AG04449 (cell line): ENCODE data around the gene WDR70.
"Not testable (repeated sequence)": the region's sequence is repeated elsewhere in the genome, so short reads cannot be mapped to it uniquely, and the experiment has no call there.

Experiments used
- CTCF ChIA-PET: fragments of 350-600 bp; formaldehyde crosslinking; extraction: SDS; loops from one replicate; lab custom pipeline; 2021; ENCODE audit warnings: antibody characterized with exemption; lab: Yijun Ruan, JAX
- POLR2A ChIA-PET: fragments of 400-600, 350-600 bp; formaldehyde crosslinking; extraction: SDS; loops from one replicate; lab custom pipeline; 2020; ENCODE audit warnings: antibody characterized with exemption, inconsistent platforms; lab: Yijun Ruan, JAX
- DNase-seq: peaks from one replicate; pipeline ENCODE4 v3.0.0-alpha.2; 2010; ENCODE audit warnings: low read depth, low spot score
- H3K4me3 ChIP-seq: 2 replicates; pipeline ENCODE4 v1.5.1; 2011; ENCODE audit warnings: low read depth, mild to moderate bottlenecking, control low read depth, low read length
- TF ChIP-seq, protein P1 (sequence below): IDR thresholded peaks from one replicate; pipeline ENCODE4 v1.5.1; 2011; ENCODE audit warnings: mild to moderate bottlenecking, moderate library complexity, low read length, control low read depth, inconsistent platforms; ENCODE audit not compliant: insufficient read depth; ENCODE audit errors: missing control alignments

The WDR70 gene

GRCh38 chr5:37685211-37685610, 306.1 kb downstream of the WDR70 start:
- no peak overlapping the region for H3K4me3 ChIP-seq
- CTCF ChIA-PET, result no interaction called here
- POLR2A ChIA-PET, result no interaction called here
- no peak for DNase-seq
- TF ChIP-seq, protein P1, sequence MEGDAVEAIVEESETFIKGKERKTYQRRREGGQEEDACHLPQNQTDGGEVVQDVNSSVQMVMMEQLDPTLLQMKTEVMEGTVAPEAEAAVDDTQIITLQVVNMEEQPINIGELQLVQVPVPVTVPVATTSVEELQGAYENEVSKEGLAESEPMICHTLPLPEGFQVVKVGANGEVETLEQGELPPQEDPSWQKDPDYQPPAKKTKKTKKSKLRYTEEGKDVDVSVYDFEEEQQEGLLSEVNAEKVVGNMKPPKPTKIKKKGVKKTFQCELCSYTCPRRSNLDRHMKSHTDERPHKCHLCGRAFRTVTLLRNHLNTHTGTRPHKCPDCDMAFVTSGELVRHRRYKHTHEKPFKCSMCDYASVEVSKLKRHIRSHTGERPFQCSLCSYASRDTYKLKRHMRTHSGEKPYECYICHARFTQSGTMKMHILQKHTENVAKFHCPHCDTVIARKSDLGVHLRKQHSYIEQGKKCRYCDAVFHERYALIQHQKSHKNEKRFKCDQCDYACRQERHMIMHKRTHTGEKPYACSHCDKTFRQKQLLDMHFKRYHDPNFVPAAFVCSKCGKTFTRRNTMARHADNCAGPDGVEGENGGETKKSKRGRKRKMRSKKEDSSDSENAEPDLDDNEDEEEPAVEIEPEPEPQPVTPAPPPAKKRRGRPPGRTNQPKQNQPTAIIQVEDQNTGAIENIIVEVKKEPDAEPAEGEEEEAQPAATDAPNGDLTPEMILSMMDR, result no peak

- no peak overlapping the region for H3K4me3 ChIP-seq
- TF ChIP-seq, protein P1, result no peak
- ChIA-PET POLR2A (no interaction called here), CTCF (no interaction called here)
- DNase-seq, result no peak
These were observed 306.7 kb downstream of the WDR70 start for GRCh38 chr5:37685816-37686215.

GRCh38 chr5:37688925-37689324, 309.8 kb downstream of the WDR70 start:
- POLR2A ChIA-PET, result interaction anchor here (0.6 kb wide), 1 partner anchor 13 kb away, joined by 3 read pairs; no protein-coding TSS in a partner anchor
- DNase-seq, CTCF ChIA-PET, H3K4me3 ChIP-seq: not testable (repeated sequence)

DNA sequence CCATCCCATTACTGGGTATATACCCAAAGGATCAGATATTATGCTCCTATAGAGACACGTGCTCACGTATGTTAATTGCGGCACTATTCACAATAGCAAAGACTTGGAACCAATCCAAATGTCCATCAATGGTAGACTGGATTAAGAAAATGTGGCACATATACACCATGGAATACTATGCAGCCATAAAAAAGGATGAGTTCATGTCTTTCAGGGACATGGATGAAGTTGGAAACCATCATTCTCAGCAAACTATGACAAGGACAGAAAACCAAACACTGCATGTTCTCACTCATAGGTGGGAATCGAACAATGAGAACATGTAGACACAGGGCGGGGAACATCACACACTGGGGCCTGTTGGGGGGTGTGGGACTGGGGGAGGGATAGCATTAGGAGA, 315.2 kb downstream of the WDR70 start:
- POLR2A ChIA-PET, DNase-seq, CTCF ChIA-PET: not testable (repeated sequence)

DNA sequence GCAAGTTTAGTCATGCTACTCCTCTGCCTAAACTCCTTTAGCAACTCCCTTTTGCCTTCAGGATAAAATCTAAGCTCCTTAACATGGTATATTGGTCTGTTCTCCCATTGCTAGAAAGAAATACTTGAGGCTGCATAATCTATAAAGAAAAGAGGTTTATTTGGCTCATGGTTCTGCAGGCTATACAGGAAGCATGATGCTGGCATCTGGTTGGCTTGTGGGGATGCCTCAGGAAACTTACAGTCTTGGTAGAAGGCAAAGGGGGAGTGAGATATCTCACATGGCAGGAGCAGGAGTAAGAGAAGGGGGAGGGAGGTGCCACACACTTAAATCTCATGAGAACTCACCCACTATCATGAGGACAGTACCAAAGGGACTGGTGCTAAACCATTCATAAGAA, 315.7 kb downstream of the WDR70 start:
- CTCF ChIA-PET, result no interaction called here
- POLR2A ChIA-PET, result no interaction called here
- H3K4me3 ChIP-seq, result no peak overlapping the region
- TF ChIP-seq, protein P1, result no peak
- no peak for DNase-seq

More for the DNA sequence above, 315.2 kb downstream of the WDR70 start:
- not testable (repeated sequence) for H3K4me3 ChIP-seq

DNA sequence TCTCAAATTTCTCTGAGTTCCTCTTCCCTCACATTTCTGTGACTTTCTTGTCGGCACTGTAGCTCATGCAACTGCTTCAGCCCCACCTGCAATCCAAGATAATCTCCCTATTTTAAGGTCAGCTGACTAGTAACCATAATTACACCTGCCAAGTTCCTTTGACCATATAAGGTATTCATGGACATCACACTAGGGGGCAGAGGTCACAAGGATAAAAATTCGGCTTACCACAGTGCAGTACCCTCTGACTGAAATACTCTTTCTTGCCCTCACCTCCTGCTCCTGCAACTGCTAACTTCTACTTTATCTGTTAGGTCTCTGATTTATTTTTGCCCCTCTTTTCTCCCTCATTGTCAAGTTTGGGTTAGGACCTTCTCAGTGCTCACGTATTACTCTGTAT, 316.5 kb downstream of the WDR70 start:
- no peak for DNase-seq
- H3K4me3 ChIP-seq, result no peak overlapping the region
- POLR2A ChIA-PET, result no interaction called here
- CTCF ChIA-PET, result interaction anchor here (0.9 kb wide), 1 partner anchor 26 kb away, joined by 3 read pairs; no protein-coding TSS in a partner anchor
- TF ChIP-seq, protein P1, result no peak

GRCh38 chr5:37696190-37697021, 317.3 kb downstream of the WDR70 start:
- ChIA-PET POLR2A (no interaction called here), CTCF (interaction anchor here (0.9 kb wide), 1 partner anchor 26 kb away, joined by 3 read pairs; no protein-coding TSS in a partner anchor)
- TF ChIP-seq, protein P1, result no peak
- H3K4me3 ChIP-seq, result no peak overlapping the region
- no peak for DNase-seq
